Measurements from ENCODE around the gene GALNT12. TPM values are rescaled to one million over a fixed set of nuclear protein-coding genes. Genes with fewer than 3 reads are reported as not detected.

Gene GALNT12
- polyA plus RNA-seq, 12 donors, result 1.8 to 13.4 (median 4.0) TPM; not detected in 1

- no peak for DNase-seq
Observed at GRCh38 chr9:98830554-98830953, 23.1 kb downstream of the GALNT12 start.

DNA sequence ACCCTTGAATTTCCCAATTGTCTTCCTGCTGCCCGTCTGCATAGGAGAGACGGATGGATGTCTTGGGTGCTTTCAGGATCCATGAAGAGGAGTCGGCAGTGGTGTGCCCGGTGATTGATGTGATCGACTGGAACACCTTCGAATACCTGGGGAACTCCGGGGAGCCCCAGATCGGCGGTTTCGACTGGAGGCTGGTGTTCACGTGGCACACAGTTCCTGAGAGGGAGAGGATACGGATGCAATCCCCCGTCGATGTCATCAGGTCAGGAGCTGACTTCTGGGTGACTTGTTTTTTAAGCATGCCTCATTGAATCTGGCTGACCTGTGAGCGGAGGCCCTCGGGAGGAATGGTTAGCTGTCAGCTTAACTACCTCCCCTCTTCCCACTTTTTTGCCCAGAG, 24.2 kb downstream of the GALNT12 start:
- DNase-seq, result no peak

- DNase-seq, result no peak
Observed at GRCh38 chr9:98832768-98833089, 25.3 kb downstream of the GALNT12 start.

GRCh38 chr9:98833090-98833956, 25.9 kb downstream of the GALNT12 start:
- DNase-seq, result no peak

- no peak for DNase-seq
Observed at GRCh38 chr9:98834386-98834785, 26.9 kb downstream of the GALNT12 start.

- no peak for DNase-seq
Observed at GRCh38 chr9:98836206-98836605, 28.7 kb downstream of the GALNT12 start.

- DNase-seq, result no peak
Observed at GRCh38 chr9:98837516-98837915, 30.0 kb downstream of the GALNT12 start.

GRCh38 chr9:98838155-98838867, 30.8 kb downstream of the GALNT12 start:
- DNase-seq, result no peak

DNA sequence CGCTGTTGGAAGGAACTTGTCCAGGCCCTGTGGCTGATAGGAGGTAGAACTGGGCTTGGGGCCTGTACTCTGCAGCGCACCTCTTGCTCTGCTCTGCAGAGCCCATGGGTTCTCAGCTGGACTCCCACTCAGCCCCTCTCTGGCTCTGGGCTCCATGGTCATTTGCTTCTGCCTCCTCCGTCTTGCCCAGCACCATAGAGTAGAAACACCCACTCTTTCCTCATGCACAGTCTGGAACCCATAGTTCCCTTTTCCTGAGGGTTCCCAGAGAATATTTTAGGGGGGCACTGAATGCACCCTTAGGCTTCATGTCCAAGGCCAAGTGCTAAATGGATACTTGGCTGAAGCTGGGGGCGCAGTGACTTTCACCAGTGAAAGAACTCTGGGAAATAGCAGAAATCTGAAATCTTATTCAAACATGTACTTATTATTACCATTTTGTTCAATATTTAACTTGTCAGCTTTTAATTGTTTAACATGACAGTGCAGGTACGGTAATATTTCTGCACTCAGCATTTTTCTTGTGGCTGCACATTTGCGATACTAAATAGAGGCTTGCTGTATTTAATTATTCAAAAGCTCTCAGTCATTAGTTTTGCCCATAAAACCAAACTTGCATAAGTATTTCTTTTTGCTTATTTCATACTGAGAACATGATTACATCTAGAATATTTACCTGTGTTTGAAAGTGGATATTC, 31.5 kb downstream of the GALNT12 start:
- no peak for DNase-seq

DNA sequence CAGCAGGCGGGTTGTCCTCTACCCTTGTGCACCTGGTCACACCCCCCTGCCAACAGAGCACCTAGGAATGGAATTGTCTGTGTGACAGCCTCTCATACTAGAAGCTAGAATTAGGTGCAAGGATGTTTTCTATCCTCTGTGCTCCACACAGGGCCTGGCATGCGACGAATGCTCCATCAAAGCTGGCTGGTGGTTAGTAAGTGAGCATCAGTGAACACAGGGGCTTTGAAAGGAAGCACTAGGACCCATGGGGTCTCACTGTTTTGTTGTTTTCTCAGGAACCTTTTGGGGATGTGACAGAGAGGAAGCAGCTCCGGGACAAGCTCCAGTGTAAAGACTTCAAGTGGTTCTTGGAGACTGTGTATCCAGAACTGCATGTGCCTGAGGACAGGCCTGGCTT, 32.3 kb downstream of the GALNT12 start:
- DNase-seq, result no peak

- DNase-seq, result no peak
Observed at GRCh38 chr9:98842510-98842909, 35.0 kb downstream of the GALNT12 start.

DNA sequence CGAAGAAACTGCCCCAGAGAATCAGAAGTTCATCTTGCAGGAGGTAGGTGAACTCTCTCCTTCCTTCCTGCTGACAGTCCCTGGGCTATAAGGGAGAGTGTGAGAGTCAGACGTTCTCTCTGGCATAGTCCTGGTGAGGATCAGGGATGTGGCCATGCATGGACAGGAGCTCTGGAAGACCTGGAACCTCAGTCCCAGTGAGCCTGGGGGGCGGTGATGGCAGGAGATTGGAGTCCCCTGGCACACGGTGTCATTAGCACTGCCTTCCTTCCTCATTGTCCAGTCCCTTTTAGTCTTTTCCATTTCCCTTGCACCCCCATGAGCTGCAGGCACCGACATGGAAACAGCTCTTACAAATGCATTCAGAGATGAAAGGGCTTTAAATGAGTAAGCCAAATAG, 38.6 kb downstream of the GALNT12 start:
- DNase-seq, result no peak

DNA sequence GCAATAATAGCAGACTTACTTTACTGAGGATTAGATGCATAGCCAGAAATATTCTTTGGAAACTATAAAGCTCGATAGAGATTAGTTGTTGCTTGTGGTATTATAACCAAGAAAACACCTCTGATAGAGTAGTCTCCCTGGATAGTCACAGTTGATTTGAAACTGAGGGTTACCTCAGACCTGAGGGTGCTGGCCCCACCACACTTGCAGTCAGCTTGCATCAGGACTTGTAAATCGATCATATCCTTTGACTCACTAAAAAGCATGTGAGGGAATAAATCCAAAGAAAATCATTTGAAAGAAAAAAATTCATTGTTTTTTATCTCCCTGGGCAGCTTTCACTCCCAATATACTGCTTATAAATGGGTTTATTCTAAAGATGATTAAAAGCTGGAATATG, 39.4 kb downstream of the GALNT12 start:
- no peak for DNase-seq

DNA sequence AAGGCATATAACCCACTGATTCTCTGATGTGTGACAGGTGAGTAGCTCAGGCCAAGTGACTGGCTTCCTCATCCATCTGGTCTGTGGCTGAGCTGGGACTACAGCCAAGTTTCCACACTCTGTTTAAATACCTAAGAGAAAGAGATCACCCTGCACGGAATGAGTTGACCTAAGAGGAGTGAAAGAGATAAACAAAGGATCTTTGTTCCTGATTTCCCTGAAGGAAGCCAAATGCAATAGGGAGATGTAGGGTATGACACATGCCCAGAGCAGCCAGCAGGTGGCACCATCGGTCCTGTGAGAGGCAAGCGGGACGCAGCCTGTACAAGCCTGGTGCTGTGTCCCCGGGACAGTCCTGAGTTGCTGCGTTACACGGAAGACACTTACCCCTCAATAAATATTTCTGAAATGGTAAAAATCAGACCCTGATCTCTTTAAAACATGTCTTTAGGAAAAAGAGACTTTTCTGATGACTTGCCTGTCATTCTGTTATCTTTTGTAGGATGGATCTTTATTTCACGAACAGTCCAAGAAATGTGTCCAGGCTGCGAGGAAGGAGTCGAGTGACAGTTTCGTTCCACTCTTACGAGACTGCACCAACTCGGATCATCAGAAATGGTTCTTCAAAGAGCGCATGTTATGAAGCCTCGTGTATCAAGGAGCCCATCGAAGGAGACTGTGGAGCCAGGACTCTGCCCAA, 41.1 kb downstream of the GALNT12 start:
- peak; percentile 88 for DNase-seq

DNA sequence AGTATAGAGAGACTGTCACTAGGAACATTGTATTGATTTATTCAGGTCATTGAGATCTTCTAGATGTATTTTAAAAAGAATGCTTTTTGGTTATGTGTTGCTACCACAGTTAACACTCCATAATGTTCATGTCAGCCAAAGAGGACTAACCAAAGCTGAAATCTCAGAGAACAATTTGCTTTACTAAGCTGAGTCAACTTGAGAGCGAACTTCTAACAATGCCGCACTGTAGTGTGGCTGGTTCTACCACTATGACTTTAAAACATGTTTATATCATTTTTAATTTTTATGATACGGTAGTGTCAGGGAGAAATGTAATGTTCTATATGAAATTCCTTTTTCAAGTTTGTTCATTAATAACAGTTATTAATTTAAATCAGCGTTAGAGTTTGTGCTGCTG, 42.1 kb downstream of the GALNT12 start:
- no peak for DNase-seq

- DNase-seq, result no peak
Observed at GRCh38 chr9:98850851-98851729, 43.6 kb downstream of the GALNT12 start.

GRCh38 chr9:98851730-98852459, 44.4 kb downstream of the GALNT12 start:
- DNase-seq, result no peak

DNA sequence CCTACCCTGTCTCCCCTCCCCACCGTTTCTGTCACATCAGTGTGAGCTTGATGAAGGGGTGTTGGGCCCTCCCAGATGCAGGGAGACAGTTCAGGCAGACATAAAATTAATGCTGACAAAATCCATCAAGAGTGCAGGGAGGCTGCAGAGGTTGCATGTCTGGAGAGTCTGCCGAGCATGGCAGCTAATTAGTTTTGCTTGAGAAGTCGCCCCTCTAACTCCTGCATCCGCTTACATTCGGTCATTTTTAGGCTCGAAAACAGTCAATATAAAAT, 44.9 kb downstream of the GALNT12 start:
- DNase-seq, result no peak

DNA sequence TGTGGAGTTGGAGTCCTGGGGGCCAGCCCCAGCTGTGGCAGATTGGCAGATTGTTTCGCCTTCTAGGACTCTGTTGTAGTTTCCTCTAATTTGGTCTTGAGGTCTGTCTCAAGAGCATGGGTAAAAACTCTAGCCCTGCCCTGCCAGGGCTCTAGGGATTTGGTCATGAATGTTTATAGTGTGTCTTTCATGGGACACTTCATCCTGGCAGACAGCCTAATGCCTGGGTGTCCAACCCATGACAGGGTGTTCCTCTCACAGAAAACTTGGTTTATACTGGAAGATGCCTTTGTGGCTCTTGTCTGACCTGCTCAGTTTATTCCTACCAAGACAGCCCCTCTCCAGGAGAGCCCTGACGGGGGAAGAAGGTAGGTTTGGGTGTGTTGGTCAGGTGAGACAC, 45.5 kb downstream of the GALNT12 start:
- no peak for DNase-seq

- DNase-seq, result no peak
Observed at GRCh38 chr9:98854266-98854665, 46.8 kb downstream of the GALNT12 start.

GRCh38 chr9:98855592-98855991, 48.1 kb downstream of the GALNT12 start:
- DNase-seq, result no peak
